ENCODE results near the gene CNOT3. TPM values are rescaled to one million over a fixed set of nuclear protein-coding genes. Genes with fewer than 3 reads are reported as not detected.

The CNOT3 gene
- total and polyA plus RNA-seq, 4 donors: 10.4 to 54.4 (median 34.7) TPM

DNA sequence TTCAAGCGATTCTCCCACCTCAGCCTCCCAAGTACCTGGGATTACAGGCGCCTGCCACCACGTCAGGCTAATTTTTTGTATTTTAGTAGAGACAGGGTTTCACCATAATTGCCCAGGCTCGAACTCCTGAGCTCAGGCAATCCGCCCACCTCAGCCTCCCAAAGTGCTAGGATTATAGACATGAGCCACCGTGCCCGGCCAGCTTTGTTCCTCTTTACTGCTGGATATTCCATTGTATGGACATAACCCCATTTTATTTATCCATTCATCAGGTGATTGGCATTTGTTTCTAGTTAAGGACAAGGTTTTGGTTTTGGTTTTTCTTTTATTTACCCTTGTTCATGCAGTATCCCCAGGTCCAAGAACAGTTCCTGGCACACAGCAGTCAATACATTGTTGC lies 59.0 kb downstream of the CNOT3 start:
- Histone ChIP-seq H3K9me3 (ENCODE audit: control insufficient read depth, low read length) (no peaks in the 10 kb centered on the region), H3K36me3 (ENCODE audit: control insufficient read depth in 1 of 2, insufficient read depth in 2 of 2, low read length in 1 of 2) (no peaks in the 10 kb centered on the region), H3K4me3 (ENCODE audit: low read length in 2 of 2) (no peak overlapping the region), H3K4me1 (ENCODE audit: control insufficient read depth in 1 of 2, insufficient read depth in 2 of 2, low read length in 2 of 2) (no peaks in the 10 kb centered on the region), H3K27me3 (ENCODE audit: control insufficient read depth in 1 of 2, insufficient read depth in 2 of 2, low read length in 1 of 2) (no peaks in the 10 kb centered on the region), H3K27ac (ENCODE audit: low read depth in 1 of 2, low read length in 2 of 2) (no peak overlapping the region)
- intact Hi-C loops (cut with DNase I): loop anchor here in 1 of 2 donors (10.0 kb wide), 1 partner anchor 332 kb away; the partner anchor contains the start of gene MYADM
- 95 to 96% methylated on average over 7 of the region's 7 CpGs for WGBS, 2 donors
- no peak for ATAC-seq (ENCODE audit: low FRiP score)
- peak; percentile 27 to 47 for DNase-seq

DNA sequence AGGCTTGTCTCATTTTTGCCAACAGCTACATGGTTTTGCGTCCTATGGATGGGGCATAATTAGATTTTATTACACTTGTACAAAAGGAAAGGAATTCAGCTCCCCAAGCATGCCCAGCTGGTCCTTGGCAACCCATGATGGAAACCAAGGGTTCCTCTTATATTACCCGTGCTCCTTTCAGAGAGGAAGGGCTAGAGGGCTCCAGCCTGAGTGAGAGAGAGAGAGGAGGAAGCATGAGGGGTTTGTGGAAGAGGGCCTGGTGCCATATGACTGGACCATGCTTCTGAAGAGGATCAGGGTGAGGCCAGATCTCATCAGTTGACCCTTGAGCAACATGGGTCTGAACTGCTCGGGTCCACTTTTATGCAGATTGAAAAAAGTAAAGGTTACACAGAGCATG lies 59.6 kb downstream of the CNOT3 start:
- Histone ChIP-seq H3K9me3 (ENCODE audit: control insufficient read depth, low read length) (no peaks in the 10 kb centered on the region), H3K27me3 (ENCODE audit: control insufficient read depth in 1 of 2, insufficient read depth in 2 of 2, low read length in 1 of 2) (no peaks in the 10 kb centered on the region), H3K27ac (ENCODE audit: low read depth in 1 of 2, low read length in 2 of 2) (no peak overlapping the region), H3K4me1 (ENCODE audit: control insufficient read depth in 1 of 2, insufficient read depth in 2 of 2, low read length in 2 of 2) (no peaks in the 10 kb centered on the region), H3K36me3 (ENCODE audit: control insufficient read depth in 1 of 2, insufficient read depth in 2 of 2, low read length in 1 of 2) (no peaks in the 10 kb centered on the region), H3K4me3 (ENCODE audit: low read length in 2 of 2) (no peak overlapping the region)
- DNase-seq: peak; percentile 14 to 43
- intact Hi-C loops (cut with DNase I): loop anchor here in 1 of 2 donors (10.0 kb wide), 1 partner anchor 332 kb away; the partner anchor contains the start of gene MYADM
- no peak for ATAC-seq (ENCODE audit: low FRiP score)
- WGBS, 2 donors: 74 to 82% methylated on average over 3 of the region's 3 CpGs

GRCh38 chr19:54199401-54199800 lies 61.8 kb downstream of the CNOT3 start:
- Histone ChIP-seq H3K4me1 (ENCODE audit: control insufficient read depth in 1 of 2, insufficient read depth in 2 of 2, low read length in 2 of 2) (no peaks in the 10 kb centered on the region), H3K9me3 (ENCODE audit: control insufficient read depth, low read length) (no peaks in the 10 kb centered on the region), H3K27ac (ENCODE audit: low read depth in 1 of 2, low read length in 2 of 2) (no peak overlapping the region), H3K4me3 (ENCODE audit: low read length in 2 of 2) (no peak overlapping the region), H3K27me3 (ENCODE audit: control insufficient read depth in 1 of 2, insufficient read depth in 2 of 2, low read length in 1 of 2) (no peaks in the 10 kb centered on the region), H3K36me3 (ENCODE audit: control insufficient read depth in 1 of 2, insufficient read depth in 2 of 2, low read length in 1 of 2) (peaks cover 0 to 3% of the 10 kb centered on the region in 2 donors)
- WGBS, 2 donors: 93 to 94% methylated on average over 16 of the region's 16 CpGs
- no peak for ATAC-seq (ENCODE audit: low FRiP score)
- DNase-seq: peak in 1 of 2 donors; percentile 47
- intact Hi-C loops (cut with DNase I): loop anchor here in 1 of 2 donors (10.0 kb wide), 1 partner anchor 335 kb away; the partner anchor contains the start of gene MYADM

DNA sequence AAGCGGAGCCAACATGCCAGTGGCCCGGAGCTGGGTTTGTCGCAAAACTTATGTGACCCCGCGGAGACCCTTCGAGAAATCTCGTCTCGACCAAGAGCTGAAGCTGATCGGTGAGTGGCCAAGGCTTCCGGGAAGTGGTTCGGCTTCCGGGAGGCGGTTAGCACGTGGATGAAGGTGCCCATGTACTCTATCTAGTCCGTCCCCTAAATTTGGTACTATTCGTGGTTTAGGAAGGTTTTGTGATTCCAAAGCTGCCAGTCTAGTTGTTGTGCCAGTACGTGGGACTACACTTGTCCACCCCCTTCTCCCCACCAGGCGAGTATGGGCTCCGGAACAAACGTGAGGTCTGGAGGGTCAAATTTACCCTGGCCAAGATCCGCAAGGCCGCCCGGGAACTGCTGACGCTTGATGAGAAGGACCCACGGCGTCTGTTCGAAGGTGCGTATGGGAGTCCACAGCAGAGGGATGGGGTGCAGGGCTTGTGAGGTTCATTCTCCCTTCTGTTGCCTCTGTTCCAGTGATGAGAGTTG lies 63.7 kb downstream of the CNOT3 start:
- H3K4me1 ChIP-seq (ENCODE audit: control insufficient read depth in 1 of 2, insufficient read depth in 2 of 2, low read length in 2 of 2): no peaks in the 10 kb centered on the region
- intact Hi-C loops (cut with DNase I): loop anchor here in 1 of 2 donors (2.0 to 5.0 kb wide), 2 partner anchors 34 to 64 kb away; partner anchors contain the start of gene CNOT3
- no peaks in the 10 kb centered on the region for H3K9me3 ChIP-seq (ENCODE audit: control insufficient read depth, low read length)
- DNase-seq: peak in 1 of 2 donors; percentile 74
- peak overlapping the region; percentile 56 to 59 for H3K4me3 ChIP-seq (ENCODE audit: low read length in 2 of 2)
- H3K36me3 ChIP-seq (ENCODE audit: control insufficient read depth in 1 of 2, insufficient read depth in 2 of 2, low read length in 1 of 2): peaks cover 0 to 3% of the 10 kb centered on the region in 2 donors
- H3K27me3 ChIP-seq (ENCODE audit: control insufficient read depth in 1 of 2, insufficient read depth in 2 of 2, low read length in 1 of 2): no peaks in the 10 kb centered on the region
- H3K27ac ChIP-seq (ENCODE audit: low read depth in 1 of 2, low read length in 2 of 2): peak overlapping the region in 1 of 2 donors; percentile 81
- ATAC-seq (ENCODE audit: low FRiP score): no peak
- 2 to 4% methylated on average over 28 of the region's 28 CpGs for WGBS, 2 donors

DNA sequence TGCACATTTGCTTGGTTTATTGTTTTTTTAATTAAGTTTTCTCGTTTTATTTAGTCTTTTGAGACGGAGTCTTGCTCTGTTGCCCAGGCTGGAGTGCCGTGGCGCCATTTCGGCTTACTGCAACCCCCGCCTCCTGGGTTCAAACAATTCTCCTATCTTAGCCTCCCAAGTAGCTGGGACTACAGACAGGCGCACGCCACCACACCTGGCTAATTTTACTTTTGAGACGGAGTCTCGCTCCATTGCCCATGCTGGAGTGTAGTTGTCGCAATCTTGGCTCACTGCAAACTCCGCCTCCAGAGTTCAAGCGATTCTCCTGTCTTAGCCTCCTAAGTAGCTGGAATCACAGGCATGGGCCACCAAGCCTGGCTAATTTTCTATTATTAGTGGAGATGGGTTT lies 64.4 kb downstream of the CNOT3 start:
- no peak for ATAC-seq (ENCODE audit: low FRiP score)
- no peaks in the 10 kb centered on the region for H3K27me3 ChIP-seq (ENCODE audit: control insufficient read depth in 1 of 2, insufficient read depth in 2 of 2, low read length in 1 of 2)
- no peaks in the 10 kb centered on the region for H3K4me1 ChIP-seq (ENCODE audit: control insufficient read depth in 1 of 2, insufficient read depth in 2 of 2, low read length in 2 of 2)
- no peak overlapping the region for H3K27ac ChIP-seq (ENCODE audit: low read depth in 1 of 2, low read length in 2 of 2)
- peak in 1 of 2 donors; percentile 63 for DNase-seq
- WGBS, 2 donors: 71 to 79% methylated on average over 13 of the region's 13 CpGs
- no peak overlapping the region for H3K4me3 ChIP-seq (ENCODE audit: low read length in 2 of 2)
- peaks cover 0 to 8% of the 10 kb centered on the region in 2 donors for H3K36me3 ChIP-seq (ENCODE audit: control insufficient read depth in 1 of 2, insufficient read depth in 2 of 2, low read length in 1 of 2)
- intact Hi-C loops (cut with DNase I): loop anchor here in 1 of 2 donors (2.0 to 5.0 kb wide), 2 partner anchors 35 to 65 kb away; partner anchors contain the start of gene CNOT3
- no peaks in the 10 kb centered on the region for H3K9me3 ChIP-seq (ENCODE audit: control insufficient read depth, low read length)

- Histone ChIP-seq H3K27me3 (ENCODE audit: control insufficient read depth in 1 of 2, insufficient read depth in 2 of 2, low read length in 1 of 2) (no peaks in the 10 kb centered on the region), H3K27ac (ENCODE audit: low read depth in 1 of 2, low read length in 2 of 2) (no peak overlapping the region), H3K4me3 (ENCODE audit: low read length in 2 of 2) (no peak overlapping the region), H3K36me3 (ENCODE audit: control insufficient read depth in 1 of 2, insufficient read depth in 2 of 2, low read length in 1 of 2) (peaks cover 0 to 9% of the 10 kb centered on the region in 2 donors), H3K4me1 (ENCODE audit: control insufficient read depth in 1 of 2, insufficient read depth in 2 of 2, low read length in 2 of 2) (no peaks in the 10 kb centered on the region), H3K9me3 (ENCODE audit: control insufficient read depth, low read length) (no peaks in the 10 kb centered on the region)
- 49 to 50% methylated on average over 9 of the region's 9 CpGs for WGBS, 2 donors
- intact Hi-C loops (cut with DNase I): loop anchor here in 1 of 2 donors (5.0 kb wide), 1 partner anchor 36 kb away; no protein-coding TSS in a partner anchor
- DNase-seq (peak in 1 of 2 donors; percentile 6), ATAC-seq (ENCODE audit: low FRiP score) (no peak)
Measured at GRCh38 chr19:54203151-54203611, 65.6 kb downstream of the CNOT3 start.

DNA sequence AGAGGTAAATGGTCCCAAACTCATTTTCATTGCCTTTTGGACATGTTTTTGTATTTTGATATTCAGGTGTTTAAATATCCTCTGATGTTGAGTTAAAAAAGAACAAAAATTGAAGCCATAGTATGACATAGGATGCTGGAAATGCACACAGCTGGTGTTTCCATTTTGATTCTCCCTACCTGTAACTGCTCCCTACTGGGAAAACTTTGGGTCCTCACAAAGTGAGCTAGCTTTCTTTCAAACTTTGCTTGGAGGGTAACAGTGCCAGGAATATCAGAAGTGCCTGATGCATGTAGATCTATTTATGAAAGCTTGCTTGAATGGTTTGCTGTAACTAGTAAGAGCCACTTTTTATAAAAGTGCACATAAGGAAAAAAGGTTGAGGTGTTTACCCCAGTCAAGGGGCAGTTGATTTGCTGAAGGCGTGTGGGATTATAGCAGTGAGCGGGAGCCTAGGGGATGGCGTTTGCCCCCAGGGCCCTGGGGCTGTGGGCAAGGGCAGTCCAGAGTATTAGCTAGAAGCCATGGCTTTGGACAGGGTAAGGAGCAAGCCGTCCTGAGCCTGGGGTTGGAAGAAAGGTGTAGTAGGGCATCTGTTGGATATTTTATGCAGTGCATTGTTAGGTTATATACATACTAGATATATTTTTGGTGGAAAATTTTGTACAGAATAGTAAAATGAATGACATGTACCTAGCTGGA lies 67.4 kb downstream of the CNOT3 start:
- Histone ChIP-seq H3K4me3 (ENCODE audit: low read length in 2 of 2) (no peak overlapping the region), H3K27me3 (ENCODE audit: control insufficient read depth in 1 of 2, insufficient read depth in 2 of 2, low read length in 1 of 2) (no peaks in the 10 kb centered on the region), H3K9me3 (ENCODE audit: control insufficient read depth, low read length) (no peaks in the 10 kb centered on the region), H3K27ac (ENCODE audit: low read depth in 1 of 2, low read length in 2 of 2) (no peak overlapping the region), H3K36me3 (ENCODE audit: control insufficient read depth in 1 of 2, insufficient read depth in 2 of 2, low read length in 1 of 2) (peaks cover 0 to 9% of the 10 kb centered on the region in 2 donors), H3K4me1 (ENCODE audit: control insufficient read depth in 1 of 2, insufficient read depth in 2 of 2, low read length in 2 of 2) (no peaks in the 10 kb centered on the region)
- DNase-seq: peak in 1 of 2 donors; percentile 7
- intact Hi-C loops (cut with DNase I): loop anchor here in 1 of 2 donors (5.0 kb wide), 1 partner anchor 38 kb away; no protein-coding TSS in a partner anchor
- no peak for ATAC-seq (ENCODE audit: low FRiP score)
- 70 to 72% methylated on average over 4 of the region's 4 CpGs for WGBS, 2 donors
